Fibroblast of villous mesenchyme (primary cell): Measurements from ENCODE around the gene ITGA8. TPM values are rescaled to one million over a fixed set of nuclear protein-coding genes. Genes with fewer than 3 reads are reported as not detected.

Experiments used
- DNase-seq: peaks from one replicate; pipeline ENCODE4 v3.0.0-alpha.2; 2010; ENCODE audit warnings: low read depth
- H3K4me3 ChIP-seq: 2 replicates; pipeline ENCODE4 v1.5.1; 2011; ENCODE audit warnings: low read depth, mild to moderate bottlenecking, low read length
- CTCF ChIP-seq: IDR thresholded peaks from 2 replicates; pipeline ENCODE4 v1.5.1; 2012; ENCODE audit warnings: low read depth, mild to moderate bottlenecking, low read length; ENCODE audit not compliant: insufficient read depth
- total RNA-seq: library from RNA; depleted of rRNA; stranded (reverse); fragments of >200 nt; gene quantifications from 2 replicates; pipeline ENCODE4 v1.2.3, GENCODE V29; 2012

ITGA8 gene
- total RNA-seq, 1 donor, result 1.3 TPM

GRCh38 chr10:15606377-15606776 lies 113.3 kb downstream of the ITGA8 start:
- H3K4me3 ChIP-seq, result no peak overlapping the region
- no peak for DNase-seq
- TF ChIP-seq CTCF, result no peak

- TF ChIP-seq CTCF, result no peak
- no peak for DNase-seq
- H3K4me3 ChIP-seq, result no peak overlapping the region
Observed at GRCh38 chr10:15605740-15606369, 113.9 kb downstream of the ITGA8 start.

GRCh38 chr10:15603446-15604011 lies 116.2 kb downstream of the ITGA8 start:
- H3K4me3 ChIP-seq, result no peak overlapping the region
- TF ChIP-seq CTCF, result no peak
- no peak for DNase-seq

- H3K4me3 ChIP-seq, result no peak overlapping the region
- no peak for TF ChIP-seq CTCF
- DNase-seq, result no peak
Observed at GRCh38 chr10:15601819-15602218, 117.9 kb downstream of the ITGA8 start.

- H3K4me3 ChIP-seq, result no peak overlapping the region
- DNase-seq, result peak; percentile 14
- TF ChIP-seq CTCF, result no peak
Observed at GRCh38 chr10:15595260-15595659, 124.5 kb downstream of the ITGA8 start.

GRCh38 chr10:15591937-15592336 lies 127.8 kb downstream of the ITGA8 start:
- no peak for DNase-seq

More at GRCh38 chr10:15591937-15592336, 127.8 kb downstream of the ITGA8 start:
- H3K4me3 ChIP-seq, result no peak overlapping the region
- TF ChIP-seq CTCF, result no peak
